ENCODE measurements around the gene DYRK1A. TPM values are rescaled to one million over a fixed set of nuclear protein-coding genes. Genes with fewer than 3 reads are reported as not detected.
A peak's percentile ranks its signal among the peaks of the same experiment; 100 is the strongest.

DYRK1A gene
- total RNA-seq, 1 donor from 2014 or later = 34.4 TPM

DNA sequence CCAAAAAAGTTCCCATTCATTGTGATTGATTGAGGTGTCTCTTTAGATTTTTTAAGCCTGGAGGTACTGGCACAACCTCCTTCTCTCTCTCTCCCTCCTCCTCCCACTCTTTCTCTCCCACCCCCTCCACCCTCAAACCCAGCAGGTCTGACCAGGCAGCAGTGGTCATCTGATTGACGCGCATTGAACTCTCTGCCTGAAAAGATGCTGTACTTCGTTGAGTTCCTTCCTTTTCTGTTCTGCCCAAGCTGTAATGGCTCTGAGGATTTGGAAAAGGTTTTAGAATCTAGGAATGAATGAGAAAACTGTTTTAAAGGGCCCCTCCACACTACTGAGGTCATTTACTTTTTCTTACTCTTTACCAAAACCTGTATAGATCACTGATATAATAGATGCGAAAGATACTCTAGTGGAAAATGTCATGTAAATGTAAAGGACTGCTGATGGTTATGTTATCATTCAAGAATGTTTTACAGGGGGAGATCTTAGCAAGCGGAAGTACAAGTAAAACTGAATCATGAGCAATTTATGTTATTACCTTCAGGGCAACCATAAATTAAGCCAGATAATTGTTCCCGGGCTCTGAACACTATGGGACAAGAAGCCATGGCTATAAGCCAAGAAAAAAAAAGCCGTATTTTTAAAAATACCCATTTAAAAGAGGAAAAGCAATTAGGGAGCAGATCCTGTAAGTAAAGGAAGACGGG is 25.2 kb upstream of the DYRK1A start:
- intact Hi-C loops (cut with DNase I) = no loop called here
- Histone ChIP-seq H3K36me3 (no peaks in the 10 kb centered on the region), H3K9me3 (no peaks in the 10 kb centered on the region), H3K27ac (peak overlapping the region in 1 of 2 donors; percentile 28), H3K4me3 (no peak overlapping the region), H3K4me1 (peaks cover 0 to 21% of the 10 kb centered on the region in 2 donors), H3K27me3 (no peaks in the 10 kb centered on the region)
- TF ChIP-seq, protein P1, sequence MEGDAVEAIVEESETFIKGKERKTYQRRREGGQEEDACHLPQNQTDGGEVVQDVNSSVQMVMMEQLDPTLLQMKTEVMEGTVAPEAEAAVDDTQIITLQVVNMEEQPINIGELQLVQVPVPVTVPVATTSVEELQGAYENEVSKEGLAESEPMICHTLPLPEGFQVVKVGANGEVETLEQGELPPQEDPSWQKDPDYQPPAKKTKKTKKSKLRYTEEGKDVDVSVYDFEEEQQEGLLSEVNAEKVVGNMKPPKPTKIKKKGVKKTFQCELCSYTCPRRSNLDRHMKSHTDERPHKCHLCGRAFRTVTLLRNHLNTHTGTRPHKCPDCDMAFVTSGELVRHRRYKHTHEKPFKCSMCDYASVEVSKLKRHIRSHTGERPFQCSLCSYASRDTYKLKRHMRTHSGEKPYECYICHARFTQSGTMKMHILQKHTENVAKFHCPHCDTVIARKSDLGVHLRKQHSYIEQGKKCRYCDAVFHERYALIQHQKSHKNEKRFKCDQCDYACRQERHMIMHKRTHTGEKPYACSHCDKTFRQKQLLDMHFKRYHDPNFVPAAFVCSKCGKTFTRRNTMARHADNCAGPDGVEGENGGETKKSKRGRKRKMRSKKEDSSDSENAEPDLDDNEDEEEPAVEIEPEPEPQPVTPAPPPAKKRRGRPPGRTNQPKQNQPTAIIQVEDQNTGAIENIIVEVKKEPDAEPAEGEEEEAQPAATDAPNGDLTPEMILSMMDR (IDR thresholded peaks at IDR 0.05) = no peak
- no peak for DNase-seq (ENCODE audit: low spot score in 2 of 2)

DNA sequence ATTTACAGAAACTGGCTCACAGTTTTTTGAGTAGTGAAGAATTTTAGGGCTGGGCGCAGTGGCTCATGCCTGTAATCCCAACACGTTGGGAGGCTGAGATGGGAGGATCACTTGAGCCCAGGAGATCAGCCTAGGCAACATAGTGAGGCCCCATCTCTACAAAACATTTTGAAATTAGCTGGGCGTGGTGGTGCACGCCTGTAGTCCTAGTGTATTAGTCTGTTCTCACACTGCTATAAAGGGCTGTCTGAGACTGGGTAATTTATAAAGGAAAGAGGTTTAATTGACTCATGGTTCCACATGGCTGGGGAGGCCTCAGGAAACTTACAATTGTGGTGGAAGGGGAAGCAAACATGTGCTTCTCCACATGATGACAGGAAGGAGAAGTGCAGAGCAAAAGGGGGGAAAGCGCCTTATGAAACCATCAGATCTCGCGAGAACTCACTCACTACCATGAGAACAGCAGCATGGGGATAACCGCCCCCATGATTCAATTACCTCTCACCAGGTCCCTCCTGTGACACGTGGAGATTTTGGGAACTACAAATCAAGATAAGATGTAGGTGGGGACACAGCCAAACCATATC is 24.4 kb upstream of the DYRK1A start:
- Histone ChIP-seq H3K36me3 (no peaks in the 10 kb centered on the region), H3K4me1 (peaks cover 0 to 21% of the 10 kb centered on the region in 2 donors), H3K9me3 (no peaks in the 10 kb centered on the region), H3K27me3 (no peaks in the 10 kb centered on the region), H3K4me3 (no peak overlapping the region), H3K27ac (no peak overlapping the region)
- TF ChIP-seq, protein P1 (IDR thresholded peaks at IDR 0.05) = no peak
- DNase-seq (ENCODE audit: low spot score in 2 of 2) = no peak
- intact Hi-C loops (cut with DNase I) = no loop called here

DNA sequence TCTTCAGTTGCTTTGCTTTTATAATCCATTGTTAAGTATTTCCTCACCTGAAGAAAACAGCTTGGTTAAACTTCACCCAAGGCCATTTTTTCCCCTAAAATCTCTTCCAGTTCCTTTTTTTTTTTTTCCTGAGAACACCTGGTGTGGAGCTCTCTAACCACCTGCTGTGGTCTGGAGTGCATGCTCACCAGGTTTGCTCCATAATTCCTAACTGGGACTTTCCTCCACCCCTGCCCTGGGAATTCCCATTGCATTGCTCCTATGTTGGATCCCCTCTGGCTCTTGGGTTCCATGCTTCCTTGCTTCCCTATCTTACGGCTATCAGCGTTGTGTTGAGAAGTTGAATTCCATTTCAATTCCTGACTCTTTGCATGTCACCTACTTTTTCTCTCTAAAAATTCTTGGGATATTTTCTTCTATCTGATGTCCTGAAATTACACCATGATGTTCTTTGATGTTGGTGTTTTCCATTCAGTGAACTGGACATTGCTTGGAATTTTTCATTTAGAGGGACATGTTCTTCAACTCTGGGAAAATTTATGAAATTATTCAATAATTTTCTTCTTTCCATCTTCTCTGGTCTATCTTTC is 19.6 kb upstream of the DYRK1A start:
- DNase-seq (ENCODE audit: low spot score in 2 of 2) = no peak
- H3K27me3 ChIP-seq = no peaks in the 10 kb centered on the region
- no peak overlapping the region for H3K27ac ChIP-seq
- intact Hi-C loops (cut with DNase I) = no loop called here
- H3K9me3 ChIP-seq = peaks cover 5 to 19% of the 10 kb centered on the region in 2 donors
- H3K4me1 ChIP-seq = no peaks in the 10 kb centered on the region
- no peaks in the 10 kb centered on the region for H3K36me3 ChIP-seq
- no peak overlapping the region for H3K4me3 ChIP-seq
- TF ChIP-seq, protein P1 (IDR thresholded peaks at IDR 0.05) = no peak

DNA sequence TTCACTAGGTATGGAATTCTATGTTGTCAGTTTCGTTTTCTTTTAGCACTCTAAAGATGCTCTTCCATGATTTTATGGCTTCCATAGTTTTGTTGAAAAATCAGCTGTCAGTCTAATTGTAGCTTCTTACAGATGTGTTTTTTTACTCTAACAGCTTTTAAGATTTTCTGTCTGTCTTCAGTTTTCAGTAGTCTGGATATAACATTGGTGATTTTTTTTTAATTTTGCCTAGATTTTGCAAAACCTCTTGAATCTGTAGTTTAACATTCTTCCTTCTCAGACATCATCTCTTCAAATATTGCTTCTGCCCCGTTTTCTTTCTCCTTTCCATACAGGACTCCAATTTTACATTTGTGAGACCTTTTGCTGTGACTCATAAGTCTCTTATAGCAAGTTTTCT is 17.9 kb upstream of the DYRK1A start:
- intact Hi-C loops (cut with DNase I) = no loop called here
- TF ChIP-seq, protein P1 (IDR thresholded peaks at IDR 0.05) = no peak
- Histone ChIP-seq H3K27me3 (no peaks in the 10 kb centered on the region), H3K36me3 (no peaks in the 10 kb centered on the region), H3K4me1 (no peaks in the 10 kb centered on the region), H3K4me3 (no peak overlapping the region), H3K27ac (no peak overlapping the region), H3K9me3 (peaks cover 5 to 19% of the 10 kb centered on the region in 2 donors)
- no peak for DNase-seq (ENCODE audit: low spot score in 2 of 2)

DNA sequence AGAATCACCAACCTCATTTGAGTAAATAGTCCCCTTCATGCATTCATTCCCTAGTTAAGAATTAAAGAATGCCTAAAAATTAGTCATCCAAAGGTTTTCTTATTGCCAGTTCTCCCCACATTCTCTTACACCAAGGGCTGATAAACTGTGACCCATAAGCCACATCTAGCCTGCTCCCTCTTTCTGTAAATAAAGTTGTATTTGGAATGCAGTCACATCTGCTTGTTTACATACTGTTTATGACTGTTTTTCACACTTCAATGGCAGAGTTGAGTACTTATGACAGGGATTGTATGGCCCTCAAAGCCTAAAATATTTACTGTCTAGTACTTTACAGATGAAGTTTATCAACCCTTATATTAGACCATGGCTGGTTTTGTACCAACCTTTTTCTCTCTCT is 16.1 kb upstream of the DYRK1A start:
- H3K36me3 ChIP-seq = no peaks in the 10 kb centered on the region
- H3K9me3 ChIP-seq = peaks cover 5 to 19% of the 10 kb centered on the region in 2 donors
- no peak overlapping the region for H3K27ac ChIP-seq
- TF ChIP-seq, protein P1 (IDR thresholded peaks at IDR 0.05) = no peak
- H3K4me1 ChIP-seq = no peaks in the 10 kb centered on the region
- H3K27me3 ChIP-seq = no peaks in the 10 kb centered on the region
- DNase-seq (ENCODE audit: low spot score in 2 of 2) = no peak
- H3K4me3 ChIP-seq = no peak overlapping the region
- intact Hi-C loops (cut with DNase I) = no loop called here

All from ascending aorta (tissue), 2 donors.